Measurements from ENCODE around the gene PTPRF.

PTPRF gene

DNA sequence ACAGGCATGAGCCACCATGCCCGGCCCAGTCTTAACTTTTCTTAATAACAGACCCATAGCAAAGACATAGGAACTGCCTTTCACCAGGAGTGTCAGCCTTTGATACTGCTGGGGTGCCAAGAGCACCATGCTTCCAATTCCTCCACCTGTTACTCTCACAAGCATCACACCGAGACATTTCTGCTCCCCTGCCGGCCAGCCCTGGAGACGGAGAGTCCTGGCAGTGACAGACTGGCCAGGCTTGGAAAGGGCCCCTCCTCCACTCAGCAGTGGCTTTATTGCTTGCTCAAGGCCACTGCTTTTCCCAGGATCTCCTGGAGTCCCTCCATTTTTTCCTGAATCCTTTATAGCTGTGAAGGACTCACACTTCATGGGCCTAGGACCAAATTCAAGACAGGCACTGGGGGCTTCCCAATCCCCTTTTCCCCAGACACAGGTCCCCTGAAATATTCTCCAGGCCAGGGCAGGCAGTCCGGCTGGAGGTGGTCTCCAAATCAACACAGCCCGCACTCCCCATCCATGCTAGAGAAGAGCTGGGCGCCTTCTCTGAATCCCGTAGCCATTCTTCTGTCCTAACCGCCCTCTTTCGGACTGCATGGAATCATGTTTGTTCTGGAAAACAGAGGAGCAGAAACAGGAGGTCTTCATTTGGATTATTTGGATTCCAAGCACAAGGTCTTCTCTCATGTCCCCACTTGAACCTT, 25.5 kb upstream of the PTPRF start:
- no peaks in the 10 kb centered on the region for H3K27me3 ChIP-seq (ENCODE audit: control insufficient read depth, insufficient read depth, low read length)
- no peak overlapping the region for H3K4me3 ChIP-seq (ENCODE audit: low read length)
- H3K27ac ChIP-seq (ENCODE audit: low read depth, low read length) = no peak overlapping the region
- H3K36me3 ChIP-seq (ENCODE audit: control insufficient read depth, insufficient read depth, low read length) = no peaks in the 10 kb centered on the region
- no peaks in the 10 kb centered on the region for H3K4me1 ChIP-seq (ENCODE audit: control insufficient read depth, insufficient read depth, low read length)
- H3K9ac ChIP-seq (ENCODE audit: low read length) = no peak overlapping the region

DNA sequence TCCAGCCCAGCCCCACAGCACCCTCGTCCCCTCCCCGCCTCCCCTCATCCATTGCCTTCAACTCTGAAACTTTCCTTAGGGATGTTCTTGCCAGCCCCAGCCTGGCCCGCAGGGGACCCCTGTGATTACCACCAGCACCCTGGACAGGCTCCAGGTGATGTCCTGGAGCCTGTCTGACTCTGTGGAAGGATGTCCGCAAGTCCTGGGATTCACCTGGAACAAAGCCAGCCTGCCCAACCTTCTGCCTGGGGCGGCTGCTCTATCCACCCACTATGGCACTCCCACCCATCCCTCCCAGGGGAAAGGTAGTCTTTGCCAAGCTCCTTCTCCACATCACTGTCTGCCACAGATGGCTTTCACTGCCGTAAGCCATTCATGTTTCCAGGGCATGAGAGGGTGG, 24.4 kb upstream of the PTPRF start:
- Histone ChIP-seq H3K36me3 (ENCODE audit: control insufficient read depth, insufficient read depth, low read length) (no peaks in the 10 kb centered on the region), H3K9ac (ENCODE audit: low read length) (no peak overlapping the region), H3K27ac (ENCODE audit: low read depth, low read length) (no peak overlapping the region), H3K4me1 (ENCODE audit: control insufficient read depth, insufficient read depth, low read length) (no peaks in the 10 kb centered on the region), H3K27me3 (ENCODE audit: control insufficient read depth, insufficient read depth, low read length) (no peaks in the 10 kb centered on the region), H3K4me3 (ENCODE audit: low read length) (no peak overlapping the region)

DNA sequence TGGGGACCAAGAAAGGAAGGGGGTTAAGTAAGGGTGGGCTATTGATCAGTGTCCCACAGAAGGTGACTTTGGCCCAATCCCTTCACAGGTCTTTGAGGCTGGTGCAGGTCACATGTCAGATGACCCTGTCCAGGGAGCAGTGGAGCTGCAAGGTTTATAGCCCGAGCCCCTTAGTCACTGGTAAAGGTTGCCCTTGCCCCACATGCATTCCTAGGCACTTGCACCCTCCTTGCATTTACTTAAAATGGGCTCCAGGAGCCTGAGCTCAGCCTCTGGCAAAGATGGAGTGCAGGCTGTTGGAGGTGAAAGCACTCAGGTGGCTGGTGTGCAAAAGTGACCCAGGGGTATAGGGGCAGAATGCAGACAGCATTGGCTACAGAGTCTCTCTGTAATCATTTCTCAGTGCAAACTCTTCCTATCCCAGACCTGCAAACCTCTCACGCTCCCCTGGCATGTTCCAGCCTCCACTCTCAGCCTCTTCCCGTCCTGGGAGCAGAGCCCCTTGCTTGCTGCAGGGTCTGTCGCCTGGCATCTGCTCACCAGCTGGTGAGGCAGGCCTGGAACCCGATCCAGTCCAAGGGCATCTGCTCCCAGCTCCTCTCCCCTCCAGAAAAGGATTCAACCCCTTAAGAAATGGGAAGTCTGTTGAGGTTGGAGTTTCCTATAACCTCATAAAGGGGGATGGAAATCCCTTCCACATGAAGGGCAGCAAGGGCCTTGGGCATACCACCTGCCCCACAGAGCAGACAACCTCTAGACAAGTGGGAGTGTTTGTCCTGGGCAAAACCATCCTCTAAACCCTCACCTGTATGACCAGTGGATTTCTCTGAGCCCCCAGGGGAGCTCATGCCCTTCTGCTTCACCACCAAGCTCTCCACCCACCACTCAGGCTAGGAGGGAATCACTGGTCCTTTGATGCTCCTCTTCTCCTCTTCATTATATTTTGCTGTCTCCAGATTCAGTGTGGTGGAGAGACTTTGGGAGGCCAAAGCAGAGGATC, 23.1 kb upstream of the PTPRF start:
- Histone ChIP-seq H3K36me3 (ENCODE audit: control insufficient read depth, insufficient read depth, low read length) (no peaks in the 10 kb centered on the region), H3K4me1 (ENCODE audit: control insufficient read depth, insufficient read depth, low read length) (no peaks in the 10 kb centered on the region), H3K27ac (ENCODE audit: low read depth, low read length) (no peak overlapping the region), H3K9ac (ENCODE audit: low read length) (no peak overlapping the region), H3K27me3 (ENCODE audit: control insufficient read depth, insufficient read depth, low read length) (no peaks in the 10 kb centered on the region), H3K4me3 (ENCODE audit: low read length) (no peak overlapping the region)

DNA sequence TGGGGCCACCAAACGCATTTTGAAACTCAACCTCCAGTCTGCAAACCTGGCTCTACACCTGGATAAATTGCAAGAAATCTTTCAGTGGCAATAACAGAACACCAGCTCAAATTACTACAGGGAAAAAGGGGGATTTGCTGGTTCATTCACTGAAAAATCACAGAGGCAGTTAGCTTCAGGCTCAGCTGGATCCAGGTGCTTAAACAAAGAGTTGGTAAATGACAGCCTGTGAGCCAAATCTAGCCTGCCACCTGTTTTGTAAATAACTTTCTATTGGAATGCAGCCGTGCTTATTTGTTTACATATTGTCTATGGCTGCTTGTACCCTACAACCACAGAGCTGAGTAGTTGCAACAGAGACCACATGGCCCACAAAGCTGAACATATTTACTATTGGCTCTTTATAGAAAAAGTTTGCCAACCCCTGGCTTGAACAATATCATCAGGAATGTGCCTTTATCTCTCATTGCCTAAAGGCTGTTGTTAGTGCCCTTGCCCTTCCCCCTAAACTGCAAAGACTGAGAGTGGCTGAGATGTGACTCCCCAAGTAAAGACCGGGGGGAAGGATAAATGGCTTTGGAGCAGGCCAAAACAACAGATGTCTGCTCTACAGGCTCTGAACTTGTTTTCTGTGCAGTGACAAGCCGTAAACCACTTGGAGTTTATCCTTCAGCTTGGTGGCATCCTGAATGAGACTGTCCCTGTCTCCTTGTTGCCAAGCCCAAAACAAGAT, 21.5 kb upstream of the PTPRF start:
- no peak overlapping the region for H3K4me3 ChIP-seq (ENCODE audit: low read length)
- H3K27me3 ChIP-seq (ENCODE audit: control insufficient read depth, insufficient read depth, low read length) = no peaks in the 10 kb centered on the region
- no peak overlapping the region for H3K27ac ChIP-seq (ENCODE audit: low read depth, low read length)
- H3K9ac ChIP-seq (ENCODE audit: low read length) = no peak overlapping the region
- no peaks in the 10 kb centered on the region for H3K4me1 ChIP-seq (ENCODE audit: control insufficient read depth, insufficient read depth, low read length)
- H3K36me3 ChIP-seq (ENCODE audit: control insufficient read depth, insufficient read depth, low read length) = no peaks in the 10 kb centered on the region

DNA sequence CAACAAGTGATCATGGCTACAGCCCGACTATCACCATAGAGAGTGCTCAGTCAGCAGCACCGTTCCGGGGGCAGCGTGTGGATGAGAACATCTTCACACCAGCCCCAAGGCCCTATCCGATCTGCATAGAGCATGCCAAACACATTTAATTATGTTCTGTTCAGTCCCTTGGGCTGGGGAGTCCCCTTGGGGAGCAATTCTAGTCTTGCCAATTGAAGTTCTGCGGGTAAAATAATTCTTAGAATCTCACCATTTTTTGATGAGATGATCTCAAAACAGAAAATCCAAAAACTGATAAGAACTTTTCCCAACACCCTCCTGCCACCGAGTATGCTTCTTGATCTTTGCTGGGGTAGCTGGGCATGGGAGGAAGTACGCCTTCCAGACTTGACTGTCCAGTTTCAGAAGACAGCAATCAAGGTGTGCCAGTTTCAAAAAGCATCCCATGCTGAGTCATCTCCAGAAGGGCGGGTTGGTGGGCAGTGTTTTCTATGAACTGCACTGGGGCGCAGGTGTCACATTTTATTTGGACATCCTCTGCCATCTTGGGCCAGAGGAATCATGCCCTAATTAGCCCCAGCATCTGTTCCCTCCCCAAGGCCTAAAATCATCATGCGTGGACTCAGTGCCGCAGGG, 20.8 kb upstream of the PTPRF start:
- Histone ChIP-seq H3K27ac (ENCODE audit: low read depth, low read length) (no peak overlapping the region), H3K9ac (ENCODE audit: low read length) (no peak overlapping the region), H3K36me3 (ENCODE audit: control insufficient read depth, insufficient read depth, low read length) (no peaks in the 10 kb centered on the region), H3K27me3 (ENCODE audit: control insufficient read depth, insufficient read depth, low read length) (no peaks in the 10 kb centered on the region), H3K4me3 (ENCODE audit: low read length) (no peak overlapping the region), H3K4me1 (ENCODE audit: control insufficient read depth, insufficient read depth, low read length) (no peaks in the 10 kb centered on the region)

DNA sequence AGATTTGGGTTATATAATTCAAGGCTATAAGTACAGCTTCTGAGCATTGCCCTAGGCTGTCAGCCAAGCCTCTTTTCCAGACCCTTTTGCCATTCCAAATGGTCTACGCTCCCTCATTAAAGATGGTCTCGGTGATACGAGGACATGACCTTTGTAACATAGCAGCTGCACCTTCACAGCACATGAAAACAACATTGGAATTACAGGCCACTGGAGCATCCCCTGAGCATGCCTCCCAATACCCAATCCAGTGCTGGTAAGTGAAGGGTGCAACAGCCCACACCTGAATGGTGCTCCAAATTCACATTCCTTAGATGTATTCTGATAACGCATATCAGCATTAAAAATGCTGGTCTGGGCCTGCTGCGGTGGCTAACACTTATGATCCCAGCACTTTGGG, 20.1 kb upstream of the PTPRF start:
- Histone ChIP-seq H3K4me1 (ENCODE audit: control insufficient read depth, insufficient read depth, low read length) (no peaks in the 10 kb centered on the region), H3K27ac (ENCODE audit: low read depth, low read length) (no peak overlapping the region), H3K4me3 (ENCODE audit: low read length) (no peak overlapping the region), H3K9ac (ENCODE audit: low read length) (no peak overlapping the region), H3K36me3 (ENCODE audit: control insufficient read depth, insufficient read depth, low read length) (no peaks in the 10 kb centered on the region), H3K27me3 (ENCODE audit: control insufficient read depth, insufficient read depth, low read length) (no peaks in the 10 kb centered on the region)

DNA sequence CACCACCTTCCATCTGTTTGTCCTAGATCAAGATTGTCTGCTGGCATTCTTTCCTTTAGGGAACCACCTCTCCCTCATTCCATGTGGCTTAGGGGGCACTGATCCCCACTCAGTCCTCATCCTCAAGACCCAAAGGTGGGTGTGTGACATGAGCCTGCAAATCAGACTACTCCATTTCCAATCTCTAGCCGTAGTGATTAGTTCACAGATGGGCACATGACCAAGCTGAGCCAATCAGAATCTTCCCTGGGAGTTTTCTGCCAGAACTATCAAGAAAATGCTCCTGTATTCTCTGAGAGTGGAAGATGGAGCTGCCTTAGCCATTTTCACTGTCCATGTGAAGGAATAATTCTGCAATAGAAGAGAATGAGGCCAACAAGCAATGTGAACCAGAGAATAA, 19.3 kb upstream of the PTPRF start:
- Histone ChIP-seq H3K36me3 (ENCODE audit: control insufficient read depth, insufficient read depth, low read length) (no peaks in the 10 kb centered on the region), H3K27ac (ENCODE audit: low read depth, low read length) (no peak overlapping the region), H3K4me1 (ENCODE audit: control insufficient read depth, insufficient read depth, low read length) (no peaks in the 10 kb centered on the region), H3K4me3 (ENCODE audit: low read length) (no peak overlapping the region), H3K27me3 (ENCODE audit: control insufficient read depth, insufficient read depth, low read length) (no peaks in the 10 kb centered on the region), H3K9ac (ENCODE audit: low read length) (no peak overlapping the region)

DNA sequence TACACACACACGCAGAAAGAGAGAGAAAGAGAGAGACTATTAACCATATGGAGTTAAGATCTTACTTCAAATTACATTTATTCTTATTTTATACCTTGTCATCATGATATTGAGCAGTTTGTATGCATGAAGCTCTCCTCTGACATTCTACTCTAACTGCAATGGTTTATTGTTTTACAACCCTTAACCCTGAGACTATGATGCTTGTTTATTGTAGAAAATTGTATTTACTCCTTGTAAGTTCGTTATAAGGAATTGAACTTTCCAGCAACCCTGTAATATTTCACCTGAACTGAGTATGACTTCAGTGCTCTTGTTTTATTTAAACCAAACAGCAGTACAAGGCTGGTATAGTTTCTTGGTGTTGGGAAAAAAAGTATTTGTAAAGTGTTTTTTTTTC, 18.6 kb upstream of the PTPRF start:
- H3K27ac ChIP-seq (ENCODE audit: low read depth, low read length) = no peak overlapping the region
- no peaks in the 10 kb centered on the region for H3K36me3 ChIP-seq (ENCODE audit: control insufficient read depth, insufficient read depth, low read length)

DNA sequence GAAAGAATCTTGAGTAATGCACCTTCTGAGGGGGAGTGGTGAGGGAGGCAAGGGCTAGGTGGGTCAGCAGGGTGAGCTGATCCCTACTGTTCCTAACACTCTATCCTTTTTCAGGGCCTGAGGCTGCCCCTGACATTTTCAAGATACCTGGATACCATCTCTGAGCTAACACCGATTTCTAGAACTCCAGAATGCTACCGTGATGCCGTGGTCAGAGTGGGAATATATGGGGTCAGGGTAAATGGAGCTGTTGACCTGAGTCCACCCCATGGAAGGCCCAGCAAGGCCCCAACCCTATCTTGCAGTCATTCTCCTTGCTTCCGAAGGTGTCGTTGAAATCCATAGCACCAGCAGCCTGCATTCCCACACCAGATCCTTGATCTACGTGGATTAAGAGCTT, 18.0 kb upstream of the PTPRF start:
- no peak overlapping the region for H3K9ac ChIP-seq (ENCODE audit: low read length)
- no peak overlapping the region for H3K4me3 ChIP-seq (ENCODE audit: low read length)
- no peaks in the 10 kb centered on the region for H3K4me1 ChIP-seq (ENCODE audit: control insufficient read depth, insufficient read depth, low read length)
- H3K36me3 ChIP-seq (ENCODE audit: control insufficient read depth, insufficient read depth, low read length) = no peaks in the 10 kb centered on the region
- H3K27ac ChIP-seq (ENCODE audit: low read depth, low read length) = no peak overlapping the region
- no peaks in the 10 kb centered on the region for H3K27me3 ChIP-seq (ENCODE audit: control insufficient read depth, insufficient read depth, low read length)

More for the DNA sequence above, 18.6 kb upstream of the PTPRF start:
- Histone ChIP-seq H3K4me3 (ENCODE audit: low read length) (no peak overlapping the region), H3K27me3 (ENCODE audit: control insufficient read depth, insufficient read depth, low read length) (no peaks in the 10 kb centered on the region), H3K9ac (ENCODE audit: low read length) (no peak overlapping the region), H3K4me1 (ENCODE audit: control insufficient read depth, insufficient read depth, low read length) (no peaks in the 10 kb centered on the region)

DNA sequence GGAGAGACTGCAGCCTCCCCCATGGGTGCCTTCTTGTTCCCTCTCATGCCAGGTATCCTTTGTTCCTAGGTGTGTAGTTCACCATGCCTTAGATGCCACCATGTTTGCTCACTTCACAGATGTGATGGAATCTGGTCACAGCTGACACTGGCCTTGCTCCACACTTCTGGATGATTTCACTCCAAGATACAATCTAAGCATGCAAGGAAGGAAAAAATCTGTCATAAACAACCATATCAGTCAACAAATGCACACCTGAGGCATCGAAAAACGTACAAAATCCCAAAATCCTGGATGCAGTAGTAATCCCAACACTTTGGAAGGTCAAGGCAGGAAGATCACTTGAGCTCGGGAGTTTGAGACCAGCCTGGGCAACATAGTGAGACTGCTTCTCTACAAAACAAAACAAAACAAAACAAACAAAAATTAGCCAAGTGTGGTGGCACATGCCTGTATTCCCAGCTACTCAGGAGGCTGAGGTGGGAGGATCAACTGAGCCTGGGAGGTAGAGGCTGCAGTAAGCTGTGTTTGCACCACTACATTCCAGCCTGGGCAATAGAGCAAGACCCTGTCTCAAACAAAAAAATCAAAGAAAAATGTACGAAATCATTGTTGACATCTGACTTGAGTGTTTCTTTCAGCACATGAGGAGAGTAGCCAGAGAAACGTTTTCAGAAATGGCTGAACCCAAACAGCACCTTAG, 17.1 kb upstream of the PTPRF start:
- H3K27ac ChIP-seq (ENCODE audit: low read depth, low read length) = no peak overlapping the region
- H3K4me3 ChIP-seq (ENCODE audit: low read length) = no peak overlapping the region
- no peaks in the 10 kb centered on the region for H3K4me1 ChIP-seq (ENCODE audit: control insufficient read depth, insufficient read depth, low read length)
- no peaks in the 10 kb centered on the region for H3K27me3 ChIP-seq (ENCODE audit: control insufficient read depth, insufficient read depth, low read length)
- H3K36me3 ChIP-seq (ENCODE audit: control insufficient read depth, insufficient read depth, low read length) = no peaks in the 10 kb centered on the region
- H3K9ac ChIP-seq (ENCODE audit: low read length) = no peak overlapping the region

DNA sequence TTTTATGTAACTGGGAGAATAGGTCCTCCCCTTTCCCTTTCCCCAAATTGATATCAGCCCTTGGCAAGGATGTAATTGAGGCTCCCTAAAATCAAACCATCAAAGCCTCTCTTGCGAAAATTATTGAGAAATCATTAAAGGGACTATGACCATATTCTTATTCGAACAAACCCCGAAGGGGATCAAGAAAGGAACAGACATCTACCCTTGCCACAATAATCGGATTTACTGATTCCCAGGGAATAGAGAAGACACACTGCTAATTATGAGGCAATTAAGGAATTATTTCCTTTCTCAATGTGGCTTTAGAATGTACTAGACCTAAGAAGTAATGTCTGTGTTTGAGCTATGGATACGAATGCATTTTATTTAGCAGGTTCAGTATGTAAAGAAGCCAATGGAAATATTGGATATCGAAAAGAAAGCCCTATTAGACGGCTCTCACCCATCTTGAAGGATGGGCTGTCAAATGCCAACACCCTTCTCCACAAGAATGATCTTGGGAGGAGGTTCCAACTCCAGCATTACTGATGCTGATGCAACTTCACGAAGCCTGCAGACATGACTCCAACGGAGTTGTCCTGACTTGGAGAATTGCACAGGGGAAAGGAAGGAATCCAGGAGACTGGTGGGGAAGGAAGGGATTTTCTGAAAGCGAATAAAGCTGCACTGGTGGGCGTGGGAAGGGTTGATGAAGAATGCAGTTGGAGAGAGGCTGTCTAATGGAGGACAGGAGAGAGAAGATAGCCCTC, 11.6 kb upstream of the PTPRF start:
- Histone ChIP-seq H3K4me3 (ENCODE audit: low read length) (no peak overlapping the region), H3K9ac (ENCODE audit: low read length) (no peak overlapping the region), H3K4me1 (ENCODE audit: control insufficient read depth, insufficient read depth, low read length) (no peaks in the 10 kb centered on the region), H3K36me3 (ENCODE audit: control insufficient read depth, insufficient read depth, low read length) (no peaks in the 10 kb centered on the region), H3K27me3 (ENCODE audit: control insufficient read depth, insufficient read depth, low read length) (no peaks in the 10 kb centered on the region), H3K27ac (ENCODE audit: low read depth, low read length) (no peak overlapping the region)
